ENCODE data around the gene RSPH1. TPM values are rescaled to one million over a fixed set of nuclear protein-coding genes. Genes with fewer than 3 reads are reported as not detected.

The RSPH1 gene
- polyA plus RNA-seq, 1 experiment, result not detected

DNA sequence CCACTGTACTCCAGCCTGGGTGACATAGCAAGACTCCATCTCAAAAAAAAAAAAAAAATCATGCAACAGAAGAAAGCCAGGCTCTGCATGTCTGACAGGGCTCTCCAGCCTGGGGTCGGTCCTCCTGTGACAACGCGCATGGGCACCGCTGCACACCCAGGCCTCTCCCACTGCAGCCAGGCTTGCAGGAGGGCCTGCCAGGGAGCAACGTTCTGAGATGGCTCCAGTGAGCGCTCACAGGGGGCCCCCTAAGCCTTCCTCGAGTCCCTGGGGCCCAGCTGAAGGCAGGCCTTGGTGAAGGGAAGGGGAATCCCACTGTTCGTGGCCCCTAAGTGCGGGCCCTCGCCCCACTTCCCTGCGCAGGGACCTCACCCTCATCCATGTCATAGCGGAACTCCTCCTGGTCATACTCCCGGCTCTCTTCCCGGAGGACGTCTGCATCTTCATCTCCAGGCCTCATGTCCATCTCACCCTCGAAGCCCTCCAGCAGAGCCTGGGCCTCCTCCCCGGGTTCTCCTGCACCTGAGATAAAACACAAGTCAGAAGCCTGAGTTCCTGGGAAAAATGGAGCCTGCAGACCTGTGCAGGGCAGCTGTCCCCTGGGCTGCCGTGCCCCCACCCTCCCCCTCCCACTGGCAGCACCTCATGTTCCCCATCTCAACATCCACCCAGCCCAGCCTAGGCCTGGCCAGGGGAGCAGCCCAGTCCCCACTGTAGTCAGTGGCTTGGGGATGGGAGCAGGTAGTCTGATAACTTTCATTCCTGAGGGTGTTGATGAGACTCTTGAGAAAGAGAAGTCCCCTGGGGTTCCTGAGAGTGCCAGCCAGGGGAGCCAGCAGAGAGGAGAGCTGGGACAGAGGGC lies 20.3 kb downstream of the RSPH1 start:
- Histone ChIP-seq H3K27me3 (ENCODE audit: control insufficient read depth, insufficient read depth, low read length) (peaks cover 3% of the 10 kb centered on the region), H3K27ac (ENCODE audit: low read depth, low read length) (no peak overlapping the region), H3K9me3 (ENCODE audit: control insufficient read depth, insufficient read depth, low read length) (no peaks in the 10 kb centered on the region), H3K4me3 (ENCODE audit: low read depth, low read length) (no peak overlapping the region)
- CTCF ChIA-PET, result no interaction called here
- DNase-seq (ENCODE audit: low read depth, low spot score), result no peak
- POLR2A ChIA-PET, result no interaction called here
- TF ChIP-seq, protein P1, sequence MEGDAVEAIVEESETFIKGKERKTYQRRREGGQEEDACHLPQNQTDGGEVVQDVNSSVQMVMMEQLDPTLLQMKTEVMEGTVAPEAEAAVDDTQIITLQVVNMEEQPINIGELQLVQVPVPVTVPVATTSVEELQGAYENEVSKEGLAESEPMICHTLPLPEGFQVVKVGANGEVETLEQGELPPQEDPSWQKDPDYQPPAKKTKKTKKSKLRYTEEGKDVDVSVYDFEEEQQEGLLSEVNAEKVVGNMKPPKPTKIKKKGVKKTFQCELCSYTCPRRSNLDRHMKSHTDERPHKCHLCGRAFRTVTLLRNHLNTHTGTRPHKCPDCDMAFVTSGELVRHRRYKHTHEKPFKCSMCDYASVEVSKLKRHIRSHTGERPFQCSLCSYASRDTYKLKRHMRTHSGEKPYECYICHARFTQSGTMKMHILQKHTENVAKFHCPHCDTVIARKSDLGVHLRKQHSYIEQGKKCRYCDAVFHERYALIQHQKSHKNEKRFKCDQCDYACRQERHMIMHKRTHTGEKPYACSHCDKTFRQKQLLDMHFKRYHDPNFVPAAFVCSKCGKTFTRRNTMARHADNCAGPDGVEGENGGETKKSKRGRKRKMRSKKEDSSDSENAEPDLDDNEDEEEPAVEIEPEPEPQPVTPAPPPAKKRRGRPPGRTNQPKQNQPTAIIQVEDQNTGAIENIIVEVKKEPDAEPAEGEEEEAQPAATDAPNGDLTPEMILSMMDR (IDR thresholded peaks at IDR 0.05; ENCODE audit: low read depth, low read length), result no peak

DNA sequence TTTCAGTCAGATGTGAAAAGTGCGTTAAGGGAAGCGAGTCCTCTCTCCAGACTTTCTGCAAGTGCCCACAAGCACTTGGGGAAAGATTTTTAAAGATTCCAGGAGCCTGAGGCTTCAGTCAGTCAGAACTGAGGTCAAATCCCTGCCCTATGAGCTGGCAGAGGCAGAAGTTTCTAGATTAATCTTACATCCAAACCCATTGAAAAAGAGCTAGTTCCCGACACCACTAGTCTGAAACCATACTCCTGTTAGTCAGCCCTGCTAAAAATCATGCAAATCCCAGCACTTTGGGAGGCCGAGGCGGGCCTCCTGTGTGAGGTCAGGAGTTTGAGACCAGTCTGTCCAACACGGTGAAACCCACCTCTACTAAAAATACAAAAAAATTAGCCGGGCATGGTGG lies 21.0 kb downstream of the RSPH1 start:
- Histone ChIP-seq H3K27ac (ENCODE audit: low read depth, low read length) (no peak overlapping the region), H3K9me3 (ENCODE audit: control insufficient read depth, insufficient read depth, low read length) (no peaks in the 10 kb centered on the region), H3K4me3 (ENCODE audit: low read depth, low read length) (no peak overlapping the region), H3K27me3 (ENCODE audit: control insufficient read depth, insufficient read depth, low read length) (peaks cover 3% of the 10 kb centered on the region)
- no peak for DNase-seq (ENCODE audit: low read depth, low spot score)
- ChIA-PET CTCF (no interaction called here), POLR2A (no interaction called here)
- TF ChIP-seq, protein P1 (IDR thresholded peaks at IDR 0.05; ENCODE audit: low read depth, low read length), result no peak

DNA sequence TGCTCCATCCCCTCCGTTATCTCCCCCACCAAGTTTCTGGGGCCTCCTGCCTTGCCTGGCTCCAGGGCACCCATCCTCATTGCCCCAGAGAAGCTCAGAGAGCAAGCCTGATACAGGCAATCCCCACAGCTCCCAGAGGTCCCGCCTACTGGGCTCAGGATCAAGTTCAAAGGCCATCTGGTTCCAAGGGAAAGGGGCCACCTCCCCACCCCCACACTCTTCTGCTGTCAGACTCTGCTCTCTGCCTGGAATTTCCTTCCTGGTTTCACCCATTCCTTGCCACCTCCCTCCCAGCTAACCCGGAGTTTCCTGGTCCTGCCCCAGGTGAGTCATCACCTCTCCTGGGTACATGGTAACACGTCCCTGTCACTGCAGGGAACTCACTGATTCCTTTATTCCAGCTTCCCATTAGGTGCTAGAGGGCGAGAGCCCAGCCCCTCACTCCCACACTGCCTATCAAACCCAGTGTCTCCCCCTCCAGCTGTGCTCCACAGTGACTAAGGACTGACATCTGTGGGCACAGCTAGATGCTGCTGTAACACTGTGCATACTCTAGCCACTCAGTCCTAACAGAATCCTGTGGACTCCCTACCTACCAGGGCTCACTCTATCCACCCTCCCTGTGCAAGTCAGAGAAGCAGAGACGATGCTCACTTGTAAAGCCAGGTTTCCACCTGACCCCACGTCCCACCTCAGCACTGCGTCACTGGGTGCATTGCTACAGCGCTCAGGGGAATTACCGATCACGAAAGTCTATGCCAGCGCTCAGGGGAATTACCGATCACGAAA lies 21.8 kb downstream of the RSPH1 start:
- ChIA-PET CTCF (no interaction called here), POLR2A (no interaction called here)
- DNase-seq (ENCODE audit: low read depth, low spot score), result no peak

DNA sequence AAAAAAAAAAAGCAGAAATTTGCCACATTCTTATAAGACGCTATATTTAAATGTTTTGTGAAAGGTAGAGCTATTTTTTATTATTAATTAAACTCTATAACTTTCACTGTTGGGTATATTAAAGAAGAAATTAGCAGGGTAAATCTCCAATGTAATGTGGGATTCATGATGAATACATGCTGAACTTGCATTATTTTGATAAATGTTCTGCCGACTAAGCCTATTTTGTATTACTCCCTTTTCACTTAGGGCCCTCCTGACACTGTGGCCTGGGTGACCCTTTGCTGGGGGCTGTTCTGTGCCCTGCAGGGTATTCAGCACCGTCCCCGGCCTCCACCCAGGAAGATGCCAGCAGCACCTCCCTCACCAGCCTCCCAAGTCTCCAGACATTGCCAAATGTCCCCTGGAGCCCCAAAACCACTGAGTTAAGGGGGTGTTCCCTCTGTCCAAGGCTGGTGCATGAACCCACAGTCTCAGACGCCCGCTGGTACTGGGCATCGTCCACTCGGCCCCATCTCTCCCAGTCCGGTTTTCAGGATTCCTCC lies 22.5 kb downstream of the RSPH1 start:
- TF ChIP-seq, protein P1 (IDR thresholded peaks at IDR 0.05; ENCODE audit: low read depth, low read length), result no peak
- POLR2A ChIA-PET, result no interaction called here
- CTCF ChIA-PET, result no interaction called here
- no peak overlapping the region for H3K4me3 ChIP-seq (ENCODE audit: low read depth, low read length)
- DNase-seq (ENCODE audit: low read depth, low spot score), result no peak
- no peaks in the 10 kb centered on the region for H3K9me3 ChIP-seq (ENCODE audit: control insufficient read depth, insufficient read depth, low read length)
- H3K27ac ChIP-seq (ENCODE audit: low read depth, low read length), result no peak overlapping the region
- H3K27me3 ChIP-seq (ENCODE audit: control insufficient read depth, insufficient read depth, low read length), result peaks cover 3% of the 10 kb centered on the region

More for the DNA sequence above, 21.8 kb downstream of the RSPH1 start:
- TF ChIP-seq, protein P1 (IDR thresholded peaks at IDR 0.05; ENCODE audit: low read depth, low read length), result no peak
- H3K9me3 ChIP-seq (ENCODE audit: control insufficient read depth, insufficient read depth, low read length), result no peaks in the 10 kb centered on the region
- H3K27ac ChIP-seq (ENCODE audit: low read depth, low read length), result no peak overlapping the region
- H3K27me3 ChIP-seq (ENCODE audit: control insufficient read depth, insufficient read depth, low read length), result peaks cover 3% of the 10 kb centered on the region
- no peak overlapping the region for H3K4me3 ChIP-seq (ENCODE audit: low read depth, low read length)

DNA sequence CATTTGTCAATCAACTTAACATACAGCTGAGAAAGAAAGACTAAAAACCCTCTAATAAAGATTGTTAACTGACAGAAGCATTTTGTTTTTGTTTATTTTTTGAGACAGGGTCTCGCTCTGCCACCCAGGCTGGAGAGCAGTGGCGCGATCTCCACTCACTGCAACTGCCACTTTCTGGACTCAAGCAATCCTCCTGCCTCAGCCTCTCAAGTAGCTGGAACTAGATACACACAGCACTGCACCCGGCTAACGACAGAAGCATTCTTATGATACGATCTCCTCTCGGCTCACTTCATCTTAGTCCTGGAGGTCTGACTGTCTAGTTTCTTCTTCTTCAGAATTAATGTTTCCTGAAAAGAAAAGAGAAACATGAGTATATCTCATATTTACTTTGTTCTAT lies 23.5 kb downstream of the RSPH1 start:
- Histone ChIP-seq H3K27me3 (ENCODE audit: control insufficient read depth, insufficient read depth, low read length) (peaks cover 3% of the 10 kb centered on the region), H3K4me3 (ENCODE audit: low read depth, low read length) (no peak overlapping the region), H3K9me3 (ENCODE audit: control insufficient read depth, insufficient read depth, low read length) (no peaks in the 10 kb centered on the region), H3K27ac (ENCODE audit: low read depth, low read length) (no peak overlapping the region)
- POLR2A ChIA-PET, result no interaction called here
- CTCF ChIA-PET, result no interaction called here
- TF ChIP-seq, protein P1 (IDR thresholded peaks at IDR 0.05; ENCODE audit: low read depth, low read length), result no peak
- DNase-seq (ENCODE audit: low read depth, low spot score), result no peak
